NCI-H1105 treated with DMSO at 0.1 percent for 48 hours (cell line): ENCODE data around the gene ICE2.
"Not testable (repeated sequence)": the region's sequence is repeated elsewhere in the genome, so short reads cannot be mapped to it uniquely, and the experiment has no call there.

Source experiments
- DNase-seq: peaks from one replicate; lab custom pipeline; 2025; lab: John Stamatoyannopoulos, UW

ICE2 gene

DNA sequence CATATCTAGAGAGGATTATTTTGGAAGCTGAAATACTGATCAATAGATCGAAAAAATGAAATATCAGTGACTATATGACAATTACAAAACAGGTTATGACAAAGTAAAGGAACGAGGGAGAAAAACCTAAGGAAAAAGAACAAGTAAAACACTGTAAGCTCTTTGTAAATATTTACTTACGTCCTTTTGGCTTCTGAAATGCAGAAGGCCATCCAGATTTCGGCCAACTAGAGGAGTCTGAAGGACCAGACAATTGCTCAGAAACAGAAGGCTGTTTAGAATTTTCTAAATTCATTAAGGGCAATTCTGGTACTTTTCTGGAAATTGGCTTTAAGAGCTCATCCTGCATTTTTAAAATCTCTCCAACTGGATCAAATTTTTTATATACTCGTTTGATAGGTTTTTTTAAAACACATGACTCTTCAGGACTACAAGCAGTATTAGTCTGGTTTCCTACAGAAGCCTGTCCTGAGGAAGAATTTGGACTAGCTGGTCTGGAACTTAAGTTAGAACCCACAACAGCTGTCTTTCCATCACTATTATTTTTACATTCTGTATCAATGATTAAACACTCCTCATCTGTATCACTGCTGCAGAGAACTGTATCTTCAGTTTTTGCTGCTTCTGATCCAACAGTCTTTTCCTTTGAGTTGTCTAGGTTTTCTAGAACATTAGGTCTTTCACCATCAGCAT, 30.1 kb downstream of the ICE2 start:
- DNase-seq: no peak

GRCh38 chr15:60444289-60444912, 34.5 kb downstream of the ICE2 start:
- DNase-seq: no peak

DNA sequence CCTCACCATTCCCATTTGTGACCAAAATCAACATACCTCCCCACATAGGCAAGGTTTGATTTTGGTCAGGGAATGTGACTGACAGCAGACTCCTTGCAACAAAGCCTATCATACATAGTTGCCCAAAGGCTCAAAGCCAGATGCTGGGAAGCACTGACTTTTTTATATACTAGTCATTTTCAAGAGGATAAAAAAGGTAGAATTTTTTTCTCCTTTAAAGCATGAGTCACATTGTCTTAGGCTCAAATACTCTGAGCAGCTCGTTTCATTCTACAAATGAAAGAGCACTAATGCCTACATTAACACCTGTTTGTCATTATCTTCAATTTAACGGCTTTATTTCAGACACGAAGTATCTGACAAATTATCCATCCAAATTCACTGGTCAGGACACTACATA, 36.2 kb downstream of the ICE2 start:
- no peak for DNase-seq

- no peak for DNase-seq
These were observed 36.8 kb downstream of the ICE2 start for GRCh38 chr15:60442031-60442650.

DNA sequence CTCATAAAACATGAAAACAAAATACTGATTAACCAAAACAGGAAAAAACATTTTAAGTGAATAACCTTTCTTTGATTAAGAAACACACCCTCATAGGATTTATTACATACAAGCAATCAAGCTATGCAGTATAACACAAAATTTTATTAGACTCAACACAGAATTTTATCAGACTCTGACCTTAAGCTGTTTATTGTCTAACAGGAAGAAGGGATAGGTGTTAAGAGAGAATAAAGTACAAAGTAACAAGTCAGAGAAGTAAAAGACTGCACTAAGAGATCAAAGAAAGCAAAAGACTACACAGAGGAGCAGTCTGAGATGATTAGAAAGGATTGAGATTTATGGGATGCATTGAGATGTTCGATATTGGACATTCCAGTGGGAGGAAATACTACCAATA, 37.6 kb downstream of the ICE2 start:
- DNase-seq: no peak

DNA sequence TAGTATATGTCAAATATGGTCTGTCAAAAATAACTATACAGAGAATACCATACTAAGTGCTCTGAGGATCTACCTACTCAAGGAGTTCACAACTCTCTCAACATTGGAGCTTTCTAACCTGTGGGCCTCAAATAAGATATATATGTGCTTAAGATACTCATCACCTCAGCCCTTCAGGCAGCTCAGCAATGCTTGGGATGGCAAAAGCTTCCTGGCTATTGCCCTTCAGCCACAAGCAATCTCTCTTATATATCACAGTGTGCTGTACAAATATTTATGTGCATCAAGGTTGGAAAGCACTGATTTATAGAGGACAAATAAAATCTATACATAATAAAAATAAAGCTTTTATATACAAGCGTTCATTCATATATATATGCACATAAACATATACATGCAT, 40.3 kb downstream of the ICE2 start:
- no peak for DNase-seq

DNA sequence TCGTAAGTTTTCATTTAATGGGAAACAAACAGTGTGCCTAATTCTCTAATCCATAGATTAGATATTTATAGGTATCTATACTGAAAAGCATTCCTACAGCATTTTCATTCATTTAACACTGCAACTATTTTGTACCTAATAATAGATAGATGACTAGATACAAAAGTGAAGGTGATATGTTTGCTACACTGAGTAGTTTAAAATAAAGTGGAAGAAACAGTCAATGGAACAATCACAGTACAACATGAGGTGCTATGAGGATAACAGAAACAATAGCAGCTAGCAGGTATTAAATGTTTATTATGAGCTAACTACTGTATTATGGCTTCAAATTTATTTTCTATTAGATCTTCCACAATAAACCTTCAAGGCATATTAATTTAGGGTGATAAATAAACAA, 50.0 kb downstream of the ICE2 start:
- no peak for DNase-seq

DNA sequence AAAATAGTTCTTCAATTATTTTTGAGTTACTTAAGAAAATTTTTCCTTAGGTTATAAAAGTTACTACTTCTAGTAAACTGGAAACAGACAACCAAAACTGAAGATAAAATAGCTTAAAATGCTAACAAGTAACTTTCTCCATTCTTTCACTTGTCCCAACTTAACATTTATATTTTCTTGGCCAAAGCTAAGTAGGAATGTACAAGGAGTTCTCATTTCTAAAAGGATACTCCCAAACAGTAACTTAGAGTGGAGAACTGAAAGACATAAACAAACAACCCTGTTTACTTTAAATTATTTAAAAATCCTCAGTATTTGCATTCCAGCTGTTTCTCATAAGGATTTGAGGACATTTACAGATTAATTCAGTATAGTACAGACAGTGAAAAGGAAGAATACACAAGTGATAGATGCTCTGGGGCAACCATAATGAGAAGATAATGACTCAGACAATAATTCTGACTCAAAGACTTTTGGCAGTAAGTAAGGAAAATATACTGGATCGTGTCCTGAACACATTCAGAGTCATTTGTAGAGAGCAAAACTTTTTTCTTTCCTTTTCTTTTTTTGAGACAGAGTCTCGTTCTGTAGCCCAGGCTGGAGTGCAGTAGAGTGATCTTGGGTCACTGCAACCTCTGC, 52.0 kb downstream of the ICE2 start:
- no peak for DNase-seq

DNA sequence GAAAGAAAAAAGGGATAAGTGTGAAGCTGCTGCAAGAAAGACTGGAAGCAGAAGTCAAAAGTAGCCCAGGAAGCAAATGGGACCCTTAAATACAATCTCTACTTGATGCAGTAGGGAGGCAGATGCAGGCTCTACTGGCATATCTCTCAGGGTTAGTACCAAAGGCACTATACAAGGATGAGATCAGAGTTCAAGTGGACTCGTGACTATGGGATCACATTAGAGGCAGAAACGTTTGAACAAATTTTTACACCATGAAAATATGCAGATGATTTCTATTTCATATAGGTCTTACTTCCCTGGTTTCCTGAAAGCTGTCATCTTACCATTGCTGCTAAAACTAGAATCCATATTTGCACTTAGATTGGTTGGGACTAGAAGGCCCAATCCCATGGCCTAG, 53.5 kb downstream of the ICE2 start:
- no peak for DNase-seq

GRCh38 chr15:60424006-60424405, 54.9 kb downstream of the ICE2 start:
- DNase-seq: no peak

GRCh38 chr15:60423537-60423936, 55.4 kb downstream of the ICE2 start:
- no peak for DNase-seq

GRCh38 chr15:60421544-60421943, 57.4 kb downstream of the ICE2 start:
- DNase-seq: no peak

- no peak for DNase-seq
These were observed 58.7 kb downstream of the ICE2 start for GRCh38 chr15:60420203-60420716.

GRCh38 chr15:60419753-60420152, 59.2 kb downstream of the ICE2 start:
- no peak for DNase-seq

DNA sequence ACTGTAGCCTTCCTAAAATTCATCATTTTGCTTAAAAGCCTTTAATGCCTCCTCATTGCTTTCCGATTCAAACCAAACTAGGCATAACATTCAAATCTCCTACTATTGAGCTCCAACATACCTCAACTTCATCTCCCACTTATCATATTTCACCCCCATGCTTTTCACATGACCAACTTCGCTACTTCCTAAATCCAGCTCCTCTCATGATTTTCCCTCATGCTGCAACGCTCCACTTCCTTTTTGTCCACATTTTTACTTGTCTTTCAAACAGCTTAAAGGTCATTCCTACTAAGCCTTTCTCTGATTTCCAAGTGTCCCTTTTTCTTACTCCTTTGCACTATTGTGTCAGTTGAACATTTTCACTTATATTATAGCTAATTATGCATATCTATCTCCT, 60.8 kb downstream of the ICE2 start:
- DNase-seq: no peak

- no peak for DNase-seq
These were observed 61.8 kb downstream of the ICE2 start for GRCh38 chr15:60417112-60417511.

- DNase-seq: no peak
These were observed 62.5 kb downstream of the ICE2 start for GRCh38 chr15:60416484-60416883.

DNA sequence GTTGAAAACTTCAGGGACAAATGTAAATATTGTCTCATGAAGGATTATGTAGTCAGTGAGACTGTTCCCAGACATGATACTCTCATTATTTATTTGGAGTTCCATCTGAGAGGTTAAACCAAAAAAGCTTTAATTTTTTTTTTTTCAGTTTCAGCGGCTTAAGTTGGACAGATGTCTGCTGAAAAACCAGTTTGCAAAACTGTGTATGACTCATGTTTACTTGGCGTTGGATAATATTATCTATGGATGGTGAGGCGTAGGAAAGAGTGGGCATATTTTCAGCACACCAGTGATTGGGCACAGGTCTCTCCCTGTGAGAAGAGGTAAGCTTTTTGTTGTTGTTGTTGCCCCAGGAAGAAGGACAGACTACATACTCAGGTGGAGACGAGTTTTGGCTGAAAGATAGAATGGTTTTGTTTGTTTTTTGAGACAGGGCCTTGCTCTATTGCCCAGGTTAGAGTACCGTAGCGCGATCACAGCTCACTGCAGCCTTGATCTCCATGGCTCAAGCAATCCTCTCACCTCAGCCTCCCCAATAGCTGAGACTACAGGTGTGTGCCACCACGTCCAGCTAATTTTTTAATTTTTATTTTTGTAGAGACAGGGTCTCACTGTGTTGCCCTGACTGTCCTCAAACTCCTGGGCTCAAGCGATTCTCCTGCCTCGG, 64.8 kb downstream of the ICE2 start:
- DNase-seq: no peak

DNA sequence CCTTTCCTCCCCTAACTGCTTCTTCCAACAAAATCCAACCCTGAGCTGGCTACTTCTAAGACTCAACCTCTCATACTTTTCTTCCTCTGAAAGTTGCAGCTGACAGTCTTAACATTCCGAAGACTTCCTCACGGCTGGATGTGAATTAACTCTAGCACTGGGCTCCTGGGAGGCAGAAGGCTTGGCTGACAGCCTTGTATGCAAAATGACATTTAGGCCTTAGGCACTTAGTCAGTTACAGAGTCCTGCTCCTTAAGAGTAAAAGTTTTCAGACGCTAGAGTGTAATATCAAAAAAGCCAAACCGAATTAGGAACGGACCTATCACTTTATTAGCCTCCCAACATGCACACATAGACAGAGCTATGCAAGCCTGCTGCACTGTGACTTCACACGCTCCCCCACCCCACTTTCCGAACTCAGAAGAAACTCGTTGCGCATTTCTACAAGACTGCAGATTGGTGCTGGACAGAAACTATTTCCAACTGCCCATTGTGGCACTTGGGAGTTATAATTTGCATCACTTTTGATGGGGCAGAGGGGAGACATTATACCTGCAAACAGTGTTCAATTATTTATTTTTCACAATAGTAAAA, 65.6 kb downstream of the ICE2 start:
- no peak for DNase-seq

GRCh38 chr15:60412807-60413206, 66.1 kb downstream of the ICE2 start:
- not testable (repeated sequence) for DNase-seq

GRCh38 chr15:60411774-60412425, 67.0 kb downstream of the ICE2 start:
- no peak for DNase-seq
